Measurements from ENCODE around the gene ESYT3. TPM values are rescaled to one million over a fixed set of nuclear protein-coding genes. Genes with fewer than 3 reads are reported as not detected.

The ESYT3 gene
- total and polyA plus RNA-seq, 3 donors from 2014 or later = 1.2 to 5.4 (median 5.2) TPM

DNA sequence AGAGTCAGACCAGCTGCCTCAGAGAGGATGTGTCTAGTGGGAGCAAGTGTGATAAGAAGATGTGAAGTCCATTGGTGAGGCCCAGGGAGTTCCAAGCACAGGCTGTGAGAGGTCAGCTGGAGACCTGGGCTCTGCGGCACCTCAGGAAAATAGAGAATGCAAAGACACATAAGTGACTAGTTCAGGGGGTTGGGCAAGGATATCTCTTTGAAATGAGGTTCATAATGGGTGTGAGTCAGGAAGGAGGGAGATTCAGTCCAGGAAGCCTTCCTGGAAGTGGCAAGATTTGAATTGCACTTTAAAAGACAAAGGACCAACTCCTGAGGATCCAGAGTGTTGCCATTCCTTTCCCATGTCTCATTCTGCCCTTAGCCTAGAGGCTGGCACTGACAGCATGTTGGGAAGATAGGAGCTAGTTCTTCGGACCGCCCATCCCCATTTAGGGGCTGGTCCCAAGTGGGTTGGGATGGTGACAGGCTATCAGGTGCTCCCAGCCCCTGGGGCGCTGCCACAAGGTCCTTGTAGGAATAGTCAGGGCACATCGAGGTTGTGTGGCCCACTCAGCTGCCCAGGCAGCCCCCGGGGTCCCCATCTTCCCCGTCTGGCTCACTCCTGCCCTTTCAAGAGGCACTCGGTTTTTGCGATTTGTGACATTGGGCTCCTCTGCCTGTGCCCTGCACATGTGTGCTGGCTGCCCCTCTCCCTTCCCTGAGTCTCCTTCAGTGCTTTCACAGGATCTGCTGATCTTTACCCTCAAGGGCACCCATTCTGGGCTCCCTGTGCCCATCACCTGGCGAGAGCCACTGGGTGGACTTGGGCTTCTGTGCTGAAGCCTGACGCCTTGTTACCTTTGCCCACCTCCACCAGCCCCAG lies 23.7 kb downstream of the ESYT3 start:
- intact Hi-C loops (cut with DNase I; ENCODE audit: low total_unique reads) = no loop called here
- TF ChIP-seq, protein P1, sequence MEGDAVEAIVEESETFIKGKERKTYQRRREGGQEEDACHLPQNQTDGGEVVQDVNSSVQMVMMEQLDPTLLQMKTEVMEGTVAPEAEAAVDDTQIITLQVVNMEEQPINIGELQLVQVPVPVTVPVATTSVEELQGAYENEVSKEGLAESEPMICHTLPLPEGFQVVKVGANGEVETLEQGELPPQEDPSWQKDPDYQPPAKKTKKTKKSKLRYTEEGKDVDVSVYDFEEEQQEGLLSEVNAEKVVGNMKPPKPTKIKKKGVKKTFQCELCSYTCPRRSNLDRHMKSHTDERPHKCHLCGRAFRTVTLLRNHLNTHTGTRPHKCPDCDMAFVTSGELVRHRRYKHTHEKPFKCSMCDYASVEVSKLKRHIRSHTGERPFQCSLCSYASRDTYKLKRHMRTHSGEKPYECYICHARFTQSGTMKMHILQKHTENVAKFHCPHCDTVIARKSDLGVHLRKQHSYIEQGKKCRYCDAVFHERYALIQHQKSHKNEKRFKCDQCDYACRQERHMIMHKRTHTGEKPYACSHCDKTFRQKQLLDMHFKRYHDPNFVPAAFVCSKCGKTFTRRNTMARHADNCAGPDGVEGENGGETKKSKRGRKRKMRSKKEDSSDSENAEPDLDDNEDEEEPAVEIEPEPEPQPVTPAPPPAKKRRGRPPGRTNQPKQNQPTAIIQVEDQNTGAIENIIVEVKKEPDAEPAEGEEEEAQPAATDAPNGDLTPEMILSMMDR (IDR thresholded peaks at IDR 0.05) = no peak
- no peak for TF ChIP-seq POLR2A (IDR thresholded peaks at IDR 0.05)
- peak; percentile 2 for DNase-seq
- no peak overlapping the region for H3K4me3 ChIP-seq
- 82 to 84% methylated on average over 7 to 11 of the region's 11 CpGs for WGBS, 2 donors
- no peaks in the 10 kb centered on the region for H3K27me3 ChIP-seq
- H3K27ac ChIP-seq = no peak overlapping the region
- H3K9me3 ChIP-seq = no peaks in the 10 kb centered on the region
- H3K36me3 ChIP-seq (ENCODE audit: low read depth, missing control alignments) = no peaks in the 10 kb centered on the region
- no peaks in the 10 kb centered on the region for H3K4me1 ChIP-seq

DNA sequence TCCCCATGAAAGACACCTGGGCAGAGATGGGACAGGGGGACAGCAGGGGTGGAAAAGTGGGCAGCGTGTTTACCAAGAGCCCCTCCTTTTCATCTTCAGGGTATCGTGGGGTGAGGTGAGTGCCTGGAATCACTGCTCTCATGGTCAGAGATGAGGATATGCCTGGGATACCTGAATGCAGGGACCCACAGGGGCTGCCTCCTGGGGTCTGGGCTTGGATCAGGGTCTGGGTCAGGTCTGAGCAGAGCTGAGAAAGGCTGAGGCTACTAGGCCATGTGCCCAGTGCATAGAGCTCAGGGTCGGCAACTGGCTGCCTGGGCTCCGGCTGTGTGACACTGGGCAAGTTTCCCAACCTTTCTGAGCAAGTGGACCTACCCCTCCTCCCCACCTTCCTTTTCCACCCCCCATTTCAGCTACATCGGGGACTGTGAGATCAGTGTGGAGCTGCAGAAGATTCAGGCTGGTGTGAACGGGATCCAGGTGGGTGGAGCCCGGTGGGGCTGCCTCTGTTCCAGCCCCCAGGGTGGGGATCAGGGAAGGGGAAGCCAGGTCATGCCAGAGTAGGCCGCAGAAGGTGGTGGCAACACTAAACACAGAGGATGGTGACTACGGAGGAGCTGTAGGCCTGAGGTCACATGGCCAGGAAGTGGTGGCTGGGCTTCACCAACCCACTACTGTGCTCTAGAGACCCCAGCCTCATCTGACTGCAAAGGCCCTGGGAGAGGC lies 24.5 kb downstream of the ESYT3 start:
- TF ChIP-seq POLR2A (IDR thresholded peaks at IDR 0.05) = no peak
- TF ChIP-seq, protein P1 (IDR thresholded peaks at IDR 0.05) = no peak
- H3K4me1 ChIP-seq = no peaks in the 10 kb centered on the region
- peak; percentile 12 for DNase-seq
- no peaks in the 10 kb centered on the region for H3K27me3 ChIP-seq
- WGBS, 2 donors = 91 to 92% methylated on average over 7 to 9 of the region's 9 CpGs
- no peak overlapping the region for H3K4me3 ChIP-seq
- H3K36me3 ChIP-seq (ENCODE audit: low read depth, missing control alignments) = no peaks in the 10 kb centered on the region
- H3K9me3 ChIP-seq = no peaks in the 10 kb centered on the region
- no peak overlapping the region for H3K27ac ChIP-seq
- intact Hi-C loops (cut with DNase I; ENCODE audit: low total_unique reads) = no loop called here

DNA sequence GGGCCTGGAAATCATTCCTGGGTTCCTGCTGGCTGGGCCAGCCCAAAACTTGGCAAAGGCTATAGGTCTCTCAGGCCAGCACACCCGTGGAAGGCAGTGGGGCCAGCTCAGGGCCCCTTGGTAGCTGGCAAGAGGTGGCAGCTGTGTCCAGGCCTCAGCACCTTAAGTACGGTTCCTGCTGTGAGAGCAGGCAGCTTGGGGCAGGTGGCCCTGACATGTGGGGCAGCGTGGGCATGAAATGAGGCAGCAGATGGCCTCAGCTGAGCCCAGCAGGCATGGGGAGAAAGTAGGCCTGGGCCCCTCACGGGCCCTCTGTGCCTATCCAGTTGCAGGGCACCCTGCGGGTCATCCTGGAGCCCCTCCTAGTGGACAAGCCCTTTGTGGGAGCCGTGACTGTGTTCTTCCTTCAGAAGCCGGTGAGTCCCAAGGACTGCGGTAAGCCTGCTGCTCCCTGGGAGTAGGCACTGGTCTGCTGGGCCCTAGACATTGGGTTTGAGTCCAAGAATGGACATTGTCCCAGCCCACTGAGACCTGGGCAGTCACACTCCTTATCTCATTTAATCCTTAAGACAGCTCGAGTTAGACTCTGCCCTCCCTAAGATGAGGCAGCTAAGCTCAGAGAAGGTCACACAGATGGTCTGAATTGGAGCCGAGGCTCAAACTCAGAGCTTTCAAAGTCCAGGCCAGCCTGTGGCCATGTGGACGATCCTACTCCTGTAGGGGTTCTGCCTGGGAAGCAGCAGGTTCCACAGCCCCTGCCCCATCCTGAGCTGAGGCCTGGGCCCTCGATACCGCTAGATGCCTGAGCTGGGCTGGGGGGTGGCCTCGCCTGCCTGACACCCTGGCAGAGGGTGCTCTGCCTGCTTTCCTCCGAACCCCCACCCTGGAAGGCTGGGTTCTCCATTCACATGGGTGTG lies 25.5 kb downstream of the ESYT3 start:
- H3K4me3 ChIP-seq = no peak overlapping the region
- no peaks in the 10 kb centered on the region for H3K27me3 ChIP-seq
- TF ChIP-seq, protein P1 (IDR thresholded peaks at IDR 0.05) = no peak
- no peak for TF ChIP-seq POLR2A (IDR thresholded peaks at IDR 0.05)
- no peaks in the 10 kb centered on the region for H3K36me3 ChIP-seq (ENCODE audit: low read depth, missing control alignments)
- no peaks in the 10 kb centered on the region for H3K4me1 ChIP-seq
- intact Hi-C loops (cut with DNase I; ENCODE audit: low total_unique reads) = no loop called here
- no peak overlapping the region for H3K27ac ChIP-seq
- 86 to 92% methylated on average over 9 to 15 of the region's 15 CpGs for WGBS, 2 donors
- no peaks in the 10 kb centered on the region for H3K9me3 ChIP-seq
- peak; percentile 13 for DNase-seq

DNA sequence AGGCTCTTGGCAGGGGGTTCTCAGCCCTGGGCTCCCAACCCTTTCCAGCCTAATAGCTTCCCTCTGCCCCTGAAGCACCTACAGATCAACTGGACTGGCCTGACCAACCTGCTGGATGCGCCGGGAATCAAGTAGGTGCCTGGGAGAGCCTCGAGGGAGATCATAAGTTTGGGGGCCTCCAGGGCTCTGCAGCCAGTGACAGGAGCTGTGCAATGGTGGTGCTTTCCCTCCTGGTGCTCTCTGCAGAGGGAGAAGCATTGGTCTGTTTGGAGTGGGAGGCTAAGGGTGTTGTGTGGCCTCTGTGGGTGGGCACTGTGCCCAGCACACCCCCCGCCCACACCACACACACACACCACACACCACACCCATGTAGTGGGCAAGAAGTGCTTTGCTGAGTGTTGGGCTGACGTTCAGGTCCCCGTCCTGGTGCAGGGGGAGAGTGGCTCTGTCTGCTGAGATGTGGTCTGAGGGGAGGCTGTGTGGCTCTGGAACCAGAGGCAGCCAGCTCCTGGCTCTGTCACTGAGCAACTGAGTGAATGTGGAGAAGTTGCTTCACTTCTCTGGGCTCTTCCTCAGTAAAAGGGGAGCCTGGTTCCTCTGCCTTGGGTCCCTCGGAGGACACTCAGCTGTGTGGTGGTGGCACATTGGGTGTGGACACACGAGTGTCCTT lies 26.3 kb downstream of the ESYT3 start:
- Histone ChIP-seq H3K9me3 (no peaks in the 10 kb centered on the region), H3K27ac (no peak overlapping the region), H3K4me1 (no peaks in the 10 kb centered on the region), H3K27me3 (no peaks in the 10 kb centered on the region), H3K36me3 (ENCODE audit: low read depth, missing control alignments) (no peaks in the 10 kb centered on the region), H3K4me3 (no peak overlapping the region)
- intact Hi-C loops (cut with DNase I; ENCODE audit: low total_unique reads) = no loop called here
- TF ChIP-seq, protein P1 (IDR thresholded peaks at IDR 0.05) = no peak
- no peak for TF ChIP-seq POLR2A (IDR thresholded peaks at IDR 0.05)
- WGBS, 2 donors = 75 to 82% methylated on average over 4 to 8 of the region's 8 CpGs
- peak; percentile 7 for DNase-seq
